WTC11 (cell line): Measurements from ENCODE around the gene CACNA1C. TPM values are rescaled to one million over a fixed set of nuclear protein-coding genes. Genes with fewer than 3 reads are reported as not detected.

Source experiments
- ATAC-seq: fragments of 200-7000 bp; cut with Tn5 transposase; 2 replicates; pipeline ENCODE4 v1.10.0; 2021; ENCODE audit warnings: mild to moderate bottlenecking, moderate library complexity
- CTCF ChIA-PET: fragments of 300-600 bp; sonication (Branson Sonifier 250); formaldehyde crosslinking; loops from one replicate; lab custom pipeline; 2021; ENCODE audit warnings: antibody characterized with exemption; lab: Charles Lee
- POLR2A ChIA-PET: fragments of 350-600 bp; sonication (Branson Sonifier 250); formaldehyde crosslinking; loops from one replicate; lab custom pipeline; 2021; ENCODE audit warnings: antibody characterized with exemption; lab: Charles Lee
- DNase-seq: peaks from one replicate; pipeline ENCODE4 v3.0.0; 2021; ENCODE audit warnings: low spot score
- H3K27ac Mint-ChIP-seq: 2 replicates; pipeline ENCODE4 v1.8.0; 2021; ENCODE audit warnings: mixed read lengths
- H3K27me3 Mint-ChIP-seq: 2 replicates; pipeline ENCODE4 v1.8.0; 2021; ENCODE audit warnings: low read depth, mild to moderate bottlenecking, moderate library complexity, mixed read lengths
- H3K36me3 Mint-ChIP-seq: 2 replicates; pipeline ENCODE4 v1.8.0; 2021; ENCODE audit warnings: mixed read lengths
- H3K4me1 Mint-ChIP-seq: 2 replicates; pipeline ENCODE4 v1.8.0; 2022; ENCODE audit warnings: mixed read lengths
- H3K4me3 Mint-ChIP-seq: 2 replicates; pipeline ENCODE4 v1.8.0; 2021; ENCODE audit warnings: mild to moderate bottlenecking, moderate library complexity, mixed read lengths
- H3K9me3 Mint-ChIP-seq: 2 replicates; pipeline ENCODE4 v1.8.0; 2021; ENCODE audit warnings: mixed read lengths
- ATF1 ChIP-seq: sonication (generic); formaldehyde crosslinking; IDR thresholded peaks from 2 replicates; pipeline ENCODE4 v1.8.1; 2023; ENCODE audit warnings: mild to moderate bottlenecking, moderate library complexity, missing genetic modification reagents
- ATF6 ChIP-seq: sonication (generic); formaldehyde crosslinking; IDR thresholded peaks from 2 replicates; pipeline ENCODE4 v1.8.1; 2023; ENCODE audit warnings: mild to moderate bottlenecking, missing genetic modification reagents
- CBFB ChIP-seq: sonication (generic); formaldehyde crosslinking; IDR thresholded peaks from 2 replicates; pipeline ENCODE4 v1.8.1; 2022; ENCODE audit warnings: mild to moderate bottlenecking, low read depth, missing genetic modification reagents
- CREB1 ChIP-seq: sonication (generic); formaldehyde crosslinking; IDR thresholded peaks from 2 replicates; pipeline ENCODE4 v1.8.0; 2023; ENCODE audit warnings: mild to moderate bottlenecking, missing genetic modification reagents
- ETV6 ChIP-seq: sonication (generic); formaldehyde crosslinking; IDR thresholded peaks from 2 replicates; pipeline ENCODE4 v1.8.1; 2022; ENCODE audit warnings: mild to moderate bottlenecking, missing genetic modification reagents
- GRHL2 ChIP-seq: fragments of 250-450 bp; sonication (Bioruptor Pico); IDR thresholded peaks from 2 replicates; pipeline ENCODE4 v1.8.0; 2022; ENCODE audit warnings: mild to moderate bottlenecking, moderate library complexity; ENCODE audit not compliant: insufficient replicate concordance, severe bottlenecking
- MXD4 ChIP-seq: fragments of 250-450 bp; sonication (Bioruptor Pico); IDR thresholded peaks from 2 replicates; pipeline ENCODE4 v1.8.0; 2021; ENCODE audit warnings: mild to moderate bottlenecking, moderate library complexity, borderline replicate concordance
- PRRX2 ChIP-seq: fragments of 250-450 bp; sonication (Bioruptor Pico); IDR thresholded peaks from 2 replicates; pipeline ENCODE4 v1.8.0; 2021; ENCODE audit warnings: mild to moderate bottlenecking
- ZMAT4 ChIP-seq: fragments of 250-450 bp; sonication (Bioruptor Pico); IDR thresholded peaks from 2 replicates; pipeline ENCODE4 v1.9.0; 2021; ENCODE audit warnings: mild to moderate bottlenecking
- ZNF138 ChIP-seq: sonication (generic); formaldehyde crosslinking; conservative IDR thresholded peaks from 2 replicates; pipeline ENCODE4 v1.8.1; 2022; ENCODE audit warnings: mild to moderate bottlenecking, moderate library complexity, missing genetic modification reagents
- ZNF396 ChIP-seq: fragments of 250-450 bp; sonication (Bioruptor Pico); IDR thresholded peaks from 2 replicates; pipeline ENCODE4 v1.8.0; 2021; ENCODE audit warnings: mild to moderate bottlenecking, moderate library complexity, borderline replicate concordance
- ZNF671 ChIP-seq: fragments of 250-450 bp; sonication (Bioruptor Pico); IDR thresholded peaks from 2 replicates; pipeline ENCODE4 v1.8.0; 2021; ENCODE audit warnings: mild to moderate bottlenecking
- total RNA-seq: library from RNA; stranded (reverse); gene quantifications from 3 replicates; pipeline ENCODE4 v1.2.3, GENCODE V29; 2021
- TF ChIP-seq, protein P1 (sequence below): fragments of 250-450 bp; sonication (Bioruptor Pico); conservative IDR thresholded peaks from 2 replicates; pipeline ENCODE4 v1.9.0; 2021; ENCODE audit warnings: mild to moderate bottlenecking
- TF ChIP-seq, protein P2 (sequence below): sonication (generic); formaldehyde crosslinking; IDR thresholded peaks from 2 replicates; pipeline ENCODE4 v1.8.1; 2023; ENCODE audit warnings: mild to moderate bottlenecking, missing genetic modification reagents, borderline replicate concordance
- TF ChIP-seq, protein P3 (sequence below): sonication (generic); formaldehyde crosslinking; IDR thresholded peaks from 2 replicates; pipeline ENCODE4 v1.8.1; 2022; ENCODE audit warnings: mild to moderate bottlenecking, missing genetic modification reagents, moderate library complexity, borderline replicate concordance
- TF ChIP-seq, protein P4 (sequence below): sonication (generic); formaldehyde crosslinking; IDR thresholded peaks from 2 replicates; pipeline ENCODE4 v1.8.0; 2023; ENCODE audit warnings: missing genetic modification reagents
- TF ChIP-seq, protein P5 (sequence below): fragments of 250-450 bp; sonication (Bioruptor Pico); IDR thresholded peaks from 2 replicates; pipeline ENCODE4 v1.9.0; 2021; ENCODE audit warnings: mild to moderate bottlenecking, borderline replicate concordance

The CACNA1C gene
- total RNA-seq, 1 experiment from 2014 or later: 1.7 TPM

- no peak for ATAC-seq
- ChIA-PET CTCF (no interaction called here), POLR2A (no interaction called here)
- no peaks in the 10 kb centered on the region for H3K9me3 Mint-ChIP-seq
- H3K4me3 Mint-ChIP-seq: no peak overlapping the region
- no peak overlapping the region for H3K27ac Mint-ChIP-seq
- no peaks in the 10 kb centered on the region; the same call in 1 of the 2 replicates for H3K27me3 Mint-ChIP-seq
- TF ChIP-seq ZNF671 (CRISPR knock-in tag): no peak
- TF ChIP-seq, all 79 proteins: peak for 0
- no peaks in the 10 kb centered on the region; the same call in 1 of the 2 replicates for H3K4me1 Mint-ChIP-seq
- no peaks in the 10 kb centered on the region for H3K36me3 Mint-ChIP-seq
- DNase-seq: no peak
These were observed 491.0 kb downstream of the CACNA1C start for GRCh38 chr12:2543801-2544200.

GRCh38 chr12:2544230-2544629 is 491.4 kb downstream of the CACNA1C start:
- ChIA-PET POLR2A (no interaction called here), CTCF (no interaction called here)
- no peak overlapping the region for H3K4me3 Mint-ChIP-seq
- H3K36me3 Mint-ChIP-seq: no peaks in the 10 kb centered on the region
- no peak for ATAC-seq
- no peaks in the 10 kb centered on the region; the same call in 1 of the 2 replicates for H3K4me1 Mint-ChIP-seq
- no peak overlapping the region for H3K27ac Mint-ChIP-seq
- no peaks in the 10 kb centered on the region for H3K9me3 Mint-ChIP-seq
- TF ChIP-seq CREB1 (CRISPR knock-in tag): no peak
- TF ChIP-seq, protein P1, sequence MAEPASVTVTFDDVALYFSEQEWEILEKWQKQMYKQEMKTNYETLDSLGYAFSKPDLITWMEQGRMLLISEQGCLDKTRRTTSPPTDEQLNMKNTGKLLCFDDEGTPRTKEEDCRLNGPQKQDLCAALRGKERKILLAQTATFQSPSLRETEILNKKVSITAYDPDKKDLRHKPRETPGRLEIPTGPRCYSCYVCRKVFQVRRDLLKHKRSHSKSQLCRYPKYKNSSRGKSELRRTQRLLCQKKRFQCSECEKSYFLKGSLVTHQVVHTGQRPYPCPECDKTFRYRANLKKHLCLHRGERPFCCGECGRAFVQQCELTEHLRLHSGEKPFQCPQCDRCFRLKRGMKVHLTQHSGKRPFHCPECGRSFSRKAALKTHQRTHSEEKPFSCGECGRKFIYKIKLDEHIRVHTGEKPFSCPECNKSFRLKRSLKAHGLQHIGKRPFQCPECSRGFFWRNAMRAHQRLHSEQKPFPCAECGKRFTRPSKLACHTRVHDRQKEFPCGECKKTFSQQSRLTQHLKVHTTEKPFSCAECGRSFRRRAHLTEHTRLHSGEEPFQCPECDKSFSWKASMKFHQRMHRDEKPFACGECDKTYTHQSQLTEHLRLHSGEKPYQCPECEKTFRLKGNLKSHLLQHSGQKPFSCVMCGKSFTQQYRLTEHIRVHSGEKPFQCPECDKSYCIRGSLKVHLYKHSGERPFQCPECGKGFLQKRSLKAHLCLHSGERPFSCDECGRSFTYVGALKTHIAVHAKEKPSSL (CRISPR knock-in tag): no peak
- TF ChIP-seq GRHL2 (CRISPR knock-in tag): no peak
- no peak for TF ChIP-seq CBFB (CRISPR knock-in tag)
- no peak for TF ChIP-seq ETV6 (CRISPR knock-in tag)
- TF ChIP-seq ATF1: no peak
- TF ChIP-seq ZNF138 (CRISPR knock-in tag): no peak
- TF ChIP-seq, protein P2, sequence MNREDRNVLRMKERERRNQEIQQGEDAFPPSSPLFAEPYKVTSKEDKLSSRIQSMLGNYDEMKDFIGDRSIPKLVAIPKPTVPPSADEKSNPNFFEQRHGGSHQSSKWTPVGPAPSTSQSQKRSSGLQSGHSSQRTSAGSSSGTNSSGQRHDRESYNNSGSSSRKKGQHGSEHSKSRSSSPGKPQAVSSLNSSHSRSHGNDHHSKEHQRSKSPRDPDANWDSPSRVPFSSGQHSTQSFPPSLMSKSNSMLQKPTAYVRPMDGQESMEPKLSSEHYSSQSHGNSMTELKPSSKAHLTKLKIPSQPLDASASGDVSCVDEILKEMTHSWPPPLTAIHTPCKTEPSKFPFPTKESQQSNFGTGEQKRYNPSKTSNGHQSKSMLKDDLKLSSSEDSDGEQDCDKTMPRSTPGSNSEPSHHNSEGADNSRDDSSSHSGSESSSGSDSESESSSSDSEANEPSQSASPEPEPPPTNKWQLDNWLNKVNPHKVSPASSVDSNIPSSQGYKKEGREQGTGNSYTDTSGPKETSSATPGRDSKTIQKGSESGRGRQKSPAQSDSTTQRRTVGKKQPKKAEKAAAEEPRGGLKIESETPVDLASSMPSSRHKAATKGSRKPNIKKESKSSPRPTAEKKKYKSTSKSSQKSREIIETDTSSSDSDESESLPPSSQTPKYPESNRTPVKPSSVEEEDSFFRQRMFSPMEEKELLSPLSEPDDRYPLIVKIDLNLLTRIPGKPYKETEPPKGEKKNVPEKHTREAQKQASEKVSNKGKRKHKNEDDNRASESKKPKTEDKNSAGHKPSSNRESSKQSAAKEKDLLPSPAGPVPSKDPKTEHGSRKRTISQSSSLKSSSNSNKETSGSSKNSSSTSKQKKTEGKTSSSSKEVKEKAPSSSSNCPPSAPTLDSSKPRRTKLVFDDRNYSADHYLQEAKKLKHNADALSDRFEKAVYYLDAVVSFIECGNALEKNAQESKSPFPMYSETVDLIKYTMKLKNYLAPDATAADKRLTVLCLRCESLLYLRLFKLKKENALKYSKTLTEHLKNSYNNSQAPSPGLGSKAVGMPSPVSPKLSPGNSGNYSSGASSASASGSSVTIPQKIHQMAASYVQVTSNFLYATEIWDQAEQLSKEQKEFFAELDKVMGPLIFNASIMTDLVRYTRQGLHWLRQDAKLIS (CRISPR knock-in tag): no peak
- TF ChIP-seq ZMAT4 (CRISPR knock-in tag): no peak
- TF ChIP-seq ZNF396 (CRISPR knock-in tag): no peak
- TF ChIP-seq ATF6 (CRISPR knock-in tag): no peak
- TF ChIP-seq, protein P3, sequence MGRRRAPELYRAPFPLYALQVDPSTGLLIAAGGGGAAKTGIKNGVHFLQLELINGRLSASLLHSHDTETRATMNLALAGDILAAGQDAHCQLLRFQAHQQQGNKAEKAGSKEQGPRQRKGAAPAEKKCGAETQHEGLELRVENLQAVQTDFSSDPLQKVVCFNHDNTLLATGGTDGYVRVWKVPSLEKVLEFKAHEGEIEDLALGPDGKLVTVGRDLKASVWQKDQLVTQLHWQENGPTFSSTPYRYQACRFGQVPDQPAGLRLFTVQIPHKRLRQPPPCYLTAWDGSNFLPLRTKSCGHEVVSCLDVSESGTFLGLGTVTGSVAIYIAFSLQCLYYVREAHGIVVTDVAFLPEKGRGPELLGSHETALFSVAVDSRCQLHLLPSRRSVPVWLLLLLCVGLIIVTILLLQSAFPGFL (CRISPR knock-in tag): no peak
- TF ChIP-seq, protein P4, sequence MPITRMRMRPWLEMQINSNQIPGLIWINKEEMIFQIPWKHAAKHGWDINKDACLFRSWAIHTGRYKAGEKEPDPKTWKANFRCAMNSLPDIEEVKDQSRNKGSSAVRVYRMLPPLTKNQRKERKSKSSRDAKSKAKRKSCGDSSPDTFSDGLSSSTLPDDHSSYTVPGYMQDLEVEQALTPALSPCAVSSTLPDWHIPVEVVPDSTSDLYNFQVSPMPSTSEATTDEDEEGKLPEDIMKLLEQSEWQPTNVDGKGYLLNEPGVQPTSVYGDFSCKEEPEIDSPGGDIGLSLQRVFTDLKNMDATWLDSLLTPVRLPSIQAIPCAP (CRISPR knock-in tag): no peak
- TF ChIP-seq PRRX2 (CRISPR knock-in tag): no peak
- TF ChIP-seq MXD4: no peak
- TF ChIP-seq, protein P5, sequence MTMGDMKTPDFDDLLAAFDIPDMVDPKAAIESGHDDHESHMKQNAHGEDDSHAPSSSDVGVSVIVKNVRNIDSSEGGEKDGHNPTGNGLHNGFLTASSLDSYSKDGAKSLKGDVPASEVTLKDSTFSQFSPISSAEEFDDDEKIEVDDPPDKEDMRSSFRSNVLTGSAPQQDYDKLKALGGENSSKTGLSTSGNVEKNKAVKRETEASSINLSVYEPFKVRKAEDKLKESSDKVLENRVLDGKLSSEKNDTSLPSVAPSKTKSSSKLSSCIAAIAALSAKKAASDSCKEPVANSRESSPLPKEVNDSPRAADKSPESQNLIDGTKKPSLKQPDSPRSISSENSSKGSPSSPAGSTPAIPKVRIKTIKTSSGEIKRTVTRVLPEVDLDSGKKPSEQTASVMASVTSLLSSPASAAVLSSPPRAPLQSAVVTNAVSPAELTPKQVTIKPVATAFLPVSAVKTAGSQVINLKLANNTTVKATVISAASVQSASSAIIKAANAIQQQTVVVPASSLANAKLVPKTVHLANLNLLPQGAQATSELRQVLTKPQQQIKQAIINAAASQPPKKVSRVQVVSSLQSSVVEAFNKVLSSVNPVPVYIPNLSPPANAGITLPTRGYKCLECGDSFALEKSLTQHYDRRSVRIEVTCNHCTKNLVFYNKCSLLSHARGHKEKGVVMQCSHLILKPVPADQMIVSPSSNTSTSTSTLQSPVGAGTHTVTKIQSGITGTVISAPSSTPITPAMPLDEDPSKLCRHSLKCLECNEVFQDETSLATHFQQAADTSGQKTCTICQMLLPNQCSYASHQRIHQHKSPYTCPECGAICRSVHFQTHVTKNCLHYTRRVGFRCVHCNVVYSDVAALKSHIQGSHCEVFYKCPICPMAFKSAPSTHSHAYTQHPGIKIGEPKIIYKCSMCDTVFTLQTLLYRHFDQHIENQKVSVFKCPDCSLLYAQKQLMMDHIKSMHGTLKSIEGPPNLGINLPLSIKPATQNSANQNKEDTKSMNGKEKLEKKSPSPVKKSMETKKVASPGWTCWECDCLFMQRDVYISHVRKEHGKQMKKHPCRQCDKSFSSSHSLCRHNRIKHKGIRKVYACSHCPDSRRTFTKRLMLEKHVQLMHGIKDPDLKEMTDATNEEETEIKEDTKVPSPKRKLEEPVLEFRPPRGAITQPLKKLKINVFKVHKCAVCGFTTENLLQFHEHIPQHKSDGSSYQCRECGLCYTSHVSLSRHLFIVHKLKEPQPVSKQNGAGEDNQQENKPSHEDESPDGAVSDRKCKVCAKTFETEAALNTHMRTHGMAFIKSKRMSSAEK (CRISPR knock-in tag): no peak
- H3K27me3 Mint-ChIP-seq: no peaks in the 10 kb centered on the region; the same call in 1 of the 2 replicates
- DNase-seq: no peak
